Cardiac fibroblast (primary cell): ENCODE measurements around the gene MTX3.

Experiments
- DNase-seq, 2 donors: peaks; one replicate each; pipeline versions ENCODE4 v3.0.0 to v3.0.0-alpha.2; 2010; ENCODE audit warnings: low read depth in 2 of 2
- H3K4me3 ChIP-seq, 2 donors: replicated peaks in 1 of 2; 1 replicate in 1 of 2; 2 replicates in 1 of 2; pipeline ENCODE4 v1.5.1; 2011; ENCODE audit warnings: low read depth in 2 of 2, low read length in 2 of 2, mild to moderate bottlenecking in 2 of 2, moderate library complexity in 1 of 2
- CTCF ChIP-seq: IDR thresholded peaks from one replicate; pipeline ENCODE4 v1.5.1; 2011; ENCODE audit warnings: low read depth, mild to moderate bottlenecking, low read length, inconsistent platforms

The MTX3 gene, protein sequence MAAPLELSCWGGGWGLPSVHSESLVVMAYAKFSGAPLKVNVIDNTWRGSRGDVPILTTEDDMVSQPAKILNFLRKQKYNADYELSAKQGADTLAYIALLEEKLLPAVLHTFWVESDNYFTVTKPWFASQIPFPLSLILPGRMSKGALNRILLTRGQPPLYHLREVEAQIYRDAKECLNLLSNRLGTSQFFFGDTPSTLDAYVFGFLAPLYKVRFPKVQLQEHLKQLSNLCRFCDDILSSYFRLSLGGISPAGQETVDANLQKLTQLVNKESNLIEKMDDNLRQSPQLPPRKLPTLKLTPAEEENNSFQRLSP

GRCh38 chr5:79990598-79991507 lies at the start of gene MTX3:
Gene MTX3 (minus strand): TSS chr5:79991262. CDS start chr5:79991238, 24 bp downstream.
- no peak for TF ChIP-seq CTCF
- peak within 1 kb of the TSS; percentile 86 to 96 for H3K4me3 ChIP-seq
- peak; percentile 80 to 85 for DNase-seq

GRCh38 chr5:80039650-80040049 lies 48.6 kb upstream of the MTX3 start:
- DNase-seq: no peak
- H3K4me3 ChIP-seq: no peak overlapping the region
- TF ChIP-seq CTCF: no peak

DNA sequence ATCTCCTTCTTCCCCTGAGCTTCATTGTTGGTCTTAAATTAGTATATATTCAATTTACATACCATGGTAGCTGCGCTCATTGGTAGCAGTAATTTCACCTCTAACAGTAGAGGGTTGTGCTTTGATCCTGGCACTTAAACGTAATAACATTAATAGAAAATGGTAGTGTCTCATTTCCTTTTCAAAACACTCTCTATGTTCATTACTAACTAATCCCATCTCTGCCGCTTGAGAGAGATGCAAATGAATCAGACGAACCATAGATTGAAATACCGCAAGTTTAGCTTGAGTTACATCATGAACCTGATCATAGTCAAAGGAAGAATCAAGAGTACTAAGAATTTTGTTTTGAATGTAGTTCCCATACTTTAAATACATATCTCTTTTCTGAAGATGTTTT lies 46.3 kb upstream of the MTX3 start:
- no peak overlapping the region for H3K4me3 ChIP-seq
- no peak for TF ChIP-seq CTCF
- no peak for DNase-seq

DNA sequence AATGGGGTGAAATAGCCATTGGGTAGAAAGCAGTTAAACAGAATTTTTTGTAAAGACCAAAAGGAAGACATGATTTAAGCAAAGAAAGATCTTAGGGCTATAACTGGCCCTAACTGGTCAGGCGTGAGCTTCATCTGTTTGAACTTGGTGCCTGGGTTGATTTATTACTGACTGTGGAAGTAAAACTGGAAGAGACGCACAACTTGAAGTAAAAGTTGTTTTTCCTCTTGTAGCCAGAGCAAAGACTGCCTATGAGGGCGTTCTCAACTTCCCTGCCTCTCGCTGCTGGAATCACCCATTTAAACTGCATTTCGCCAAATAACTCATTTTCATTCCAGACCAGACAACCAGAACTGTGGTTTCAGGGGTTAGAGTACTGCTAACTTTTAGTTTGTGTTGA lies 45.6 kb upstream of the MTX3 start:
- TF ChIP-seq CTCF: no peak
- H3K4me3 ChIP-seq: no peak overlapping the region
- DNase-seq: no peak

DNA sequence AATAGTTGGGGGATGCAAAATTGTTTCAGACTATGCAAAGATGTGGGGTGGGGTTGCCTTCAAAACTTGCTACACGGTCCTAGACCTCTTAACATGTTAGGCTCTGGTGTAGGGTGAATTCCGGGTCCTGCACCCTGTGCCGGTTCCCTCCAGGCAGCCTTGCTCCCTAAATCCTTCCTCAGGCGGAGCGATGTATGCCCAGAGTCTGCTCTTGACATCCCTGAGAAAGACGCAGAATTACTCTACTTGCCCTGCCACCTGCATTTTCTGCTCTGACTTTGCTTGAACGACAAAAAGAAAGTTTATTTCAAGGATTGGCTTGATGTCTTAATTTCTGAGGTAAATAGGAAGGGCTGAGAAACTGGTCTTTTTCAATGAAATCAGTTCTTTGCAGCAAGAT lies 44.8 kb upstream of the MTX3 start:
- TF ChIP-seq CTCF: no peak
- H3K4me3 ChIP-seq: no peak overlapping the region
- DNase-seq: no peak

DNA sequence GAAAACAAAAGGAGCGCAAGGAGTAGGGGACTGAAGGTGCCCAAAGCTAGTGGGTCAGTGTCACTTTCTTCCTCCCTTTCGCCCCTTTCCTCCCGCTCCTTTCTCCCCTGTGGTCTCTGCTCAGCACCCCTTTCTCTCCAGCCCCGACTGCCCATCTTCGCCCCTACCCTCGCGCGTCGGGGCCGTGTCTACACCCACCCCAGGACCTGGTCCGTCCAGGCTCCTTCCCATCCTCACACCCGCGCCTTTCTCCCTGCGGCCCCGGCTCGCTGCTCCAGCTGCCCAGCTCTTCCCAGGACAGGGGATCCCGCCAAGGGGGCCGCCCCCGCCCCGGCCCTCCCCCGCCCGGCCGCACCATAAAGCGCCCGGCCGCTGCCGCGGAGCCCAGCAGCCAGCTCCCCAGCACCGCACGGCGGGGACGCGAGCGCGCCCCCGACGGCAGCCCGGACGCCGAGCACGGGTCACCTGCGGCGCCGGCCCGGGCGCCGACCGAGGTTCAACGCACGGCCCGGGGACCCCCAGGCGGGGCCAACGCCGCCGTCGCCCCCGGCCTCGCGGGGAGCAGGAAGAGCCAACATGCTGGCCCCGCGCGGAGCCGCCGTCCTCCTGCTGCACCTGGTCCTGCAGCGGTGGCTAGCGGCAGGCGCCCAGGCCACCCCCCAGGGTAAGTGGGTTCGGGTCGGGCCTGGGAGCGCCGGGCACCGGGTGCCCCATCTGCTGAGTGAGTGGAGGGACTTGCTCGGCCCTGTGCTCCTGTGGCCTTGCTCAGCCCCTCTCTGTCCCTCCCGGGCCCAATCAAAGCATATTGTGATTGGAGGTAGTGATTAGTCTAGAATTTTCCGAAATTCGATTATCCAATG lies 44.1 kb upstream of the MTX3 start, which contains the start of gene THBS4:
THBS4 (plus strand) TSS at position 387 of the 860 bp plus-strand sequence; CDS start at position 577, 190 bp downstream.
- no peak for DNase-seq
- TF ChIP-seq CTCF: no peak
- no peak within 1 kb of the TSS for H3K4me3 ChIP-seq
